ENCODE results near the gene ZNF593.

Gene ZNF593

DNA sequence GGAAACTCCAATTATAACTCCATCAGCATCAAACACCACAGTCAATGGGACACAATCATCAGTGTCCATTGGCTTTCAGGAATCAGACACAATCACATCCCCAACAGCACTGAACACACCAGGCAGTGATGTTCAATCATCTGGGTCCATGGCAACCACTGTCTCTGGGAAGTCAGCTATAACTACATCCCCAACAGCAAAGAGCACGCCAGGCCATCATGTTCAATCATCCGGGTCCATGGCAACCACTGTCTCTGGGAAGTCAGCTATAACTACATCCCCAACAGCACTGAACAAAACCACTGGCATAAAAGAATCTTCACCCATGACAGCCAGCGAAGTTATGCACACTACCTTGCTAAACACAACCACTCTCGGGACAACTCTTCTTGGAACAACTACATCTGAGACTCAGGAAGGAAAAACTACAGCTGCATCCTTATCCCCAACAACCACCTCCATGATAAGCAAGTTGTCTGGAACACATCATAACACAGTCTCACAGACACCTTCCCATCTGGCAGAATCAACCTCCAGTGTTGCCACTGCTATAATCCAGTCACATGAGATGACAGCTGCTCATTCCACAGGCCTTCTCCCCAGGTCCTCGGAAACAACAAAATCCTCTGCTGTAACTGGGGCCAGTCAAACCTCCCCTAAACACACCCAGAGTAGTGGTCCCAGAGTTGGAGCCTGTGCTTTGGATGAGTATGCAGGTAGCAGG is 40.6 kb downstream of the ZNF593 start:
- no peak for DNase-seq (ENCODE audit: low read depth in 2 of 2)

DNA sequence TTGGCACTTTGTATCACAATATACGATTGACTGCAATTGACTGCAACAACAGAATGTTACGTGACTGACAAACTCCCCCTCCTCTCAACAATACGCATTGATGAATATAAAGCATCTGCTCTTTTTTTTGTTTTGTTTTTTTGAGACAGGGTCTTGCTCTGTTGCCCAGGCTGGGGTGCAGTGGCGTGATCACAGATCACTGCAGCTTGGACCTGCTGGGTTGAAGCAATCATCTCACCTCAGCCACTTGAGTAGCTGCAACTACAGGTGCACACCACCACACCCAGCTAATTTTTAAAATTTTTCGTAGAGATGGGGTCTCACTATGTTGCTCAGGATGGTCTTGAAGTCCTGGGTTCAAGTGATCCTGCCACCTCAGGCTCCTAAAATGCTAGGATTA is 43.0 kb downstream of the ZNF593 start:
- DNase-seq (ENCODE audit: low read depth in 2 of 2) = no peak

DNA sequence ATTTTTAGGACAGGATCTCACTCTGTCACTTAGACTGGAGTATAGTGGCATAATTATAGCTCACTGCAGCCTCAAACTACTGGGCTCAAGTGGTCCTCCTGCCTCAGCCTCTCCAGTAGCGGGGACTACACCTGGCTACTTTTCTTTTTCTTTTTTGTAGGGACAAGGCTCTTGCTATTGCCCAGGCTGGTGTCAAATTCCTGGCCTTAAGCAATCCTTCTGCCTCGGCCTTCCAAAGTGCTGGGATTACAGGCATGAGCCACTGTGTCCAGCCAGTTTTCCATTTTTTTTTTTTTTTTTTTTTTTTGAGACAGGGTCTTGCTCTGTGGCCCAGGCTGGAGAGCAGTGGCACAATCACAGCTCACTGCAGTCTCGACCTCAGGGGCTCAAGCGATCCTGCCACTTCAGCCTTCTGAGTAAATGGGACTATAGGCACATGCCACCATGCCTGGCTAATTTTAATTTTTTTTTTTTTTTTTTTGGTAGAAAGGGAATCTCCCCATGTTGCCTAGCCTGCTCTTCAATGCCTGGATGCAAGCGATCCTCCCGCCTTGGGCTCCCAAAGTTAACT is 43.7 kb downstream of the ZNF593 start:
- no peak for DNase-seq (ENCODE audit: low read depth in 2 of 2)

DNA sequence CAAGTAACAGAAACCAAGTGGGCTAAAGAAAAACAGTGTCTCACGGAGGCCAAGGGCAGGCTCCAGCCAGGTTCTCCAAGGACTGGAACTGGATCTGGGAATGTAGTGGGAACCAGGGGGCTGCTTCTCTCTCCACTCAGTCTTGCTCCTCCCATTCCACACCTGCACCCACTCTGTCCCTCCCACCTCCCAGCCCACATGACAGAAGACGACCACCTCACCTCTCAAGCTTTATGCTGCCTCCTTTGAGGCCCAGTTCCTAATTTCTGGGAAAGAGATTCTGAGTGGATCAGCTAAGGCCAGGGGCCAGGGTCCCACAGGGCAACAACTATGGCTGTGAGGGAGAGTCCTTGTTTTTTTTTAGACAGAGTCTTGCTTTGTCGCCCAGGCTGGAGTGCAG is 45.5 kb downstream of the ZNF593 start:
- no peak for DNase-seq (ENCODE audit: low read depth in 2 of 2)

DNA sequence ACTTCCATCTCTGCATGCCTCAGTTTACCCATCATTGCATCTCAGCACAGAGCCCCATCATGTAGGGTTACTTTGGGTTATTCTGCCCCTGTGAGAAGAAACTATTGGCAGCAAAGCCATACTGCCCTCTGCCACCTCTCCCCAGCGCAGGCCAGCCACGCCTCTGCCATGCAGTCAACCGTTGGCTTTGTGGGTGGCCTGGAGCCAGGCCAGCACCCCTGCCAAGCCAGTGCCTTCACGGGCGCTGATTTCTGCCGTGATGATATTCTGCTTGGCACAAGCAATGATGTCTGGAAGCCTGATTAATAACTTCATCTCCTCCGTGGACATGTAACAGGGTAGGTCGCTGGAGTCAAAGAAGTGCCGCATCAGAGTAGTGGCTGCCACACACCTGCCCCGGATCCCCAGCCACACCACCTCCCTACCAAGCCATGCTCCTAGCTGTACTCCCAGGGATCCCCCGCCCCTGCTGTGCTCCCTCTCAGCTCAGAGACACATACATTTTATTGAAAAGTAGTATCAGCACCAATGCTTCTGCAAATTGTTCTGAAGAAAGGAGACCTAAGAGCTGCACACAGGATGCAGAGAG is 49.3 kb downstream of the ZNF593 start:
- DNase-seq (ENCODE audit: low read depth in 2 of 2) = no peak
